NT2/D1 (cell line): ENCODE measurements around the gene CCNQ.
A peak's percentile ranks its signal among the peaks of the same experiment; 100 is the strongest.
"Not testable (repeated sequence)": the region's sequence is repeated elsewhere in the genome, so short reads cannot be mapped to it uniquely, and the experiment has no call there.

Experiments used
- DNase-seq: peaks from one replicate; pipeline ENCODE4 v3.0.0-alpha.2; 2011; ENCODE audit warnings: low read depth, low spot score
- H3K27me3 ChIP-seq: 2 replicates; pipeline ENCODE4 v1.6.0; 2011; ENCODE audit warnings: mild to moderate bottlenecking; ENCODE audit not compliant: insufficient read length, insufficient read depth
- H3K36me3 ChIP-seq: 2 replicates; pipeline ENCODE4 v1.6.1; 2011; ENCODE audit warnings: mild to moderate bottlenecking, low read length, mixed read lengths; ENCODE audit not compliant: insufficient read depth, insufficient read length
- H3K4me1 ChIP-seq: 2 replicates; pipeline ENCODE4 v1.5.1; 2011; ENCODE audit not compliant: insufficient read depth, insufficient read length
- H3K4me3 ChIP-seq: 2 replicates; pipeline ENCODE4 v1.5.1; 2011; ENCODE audit warnings: low read depth; ENCODE audit not compliant: insufficient read length
- H3K9ac ChIP-seq: 2 replicates; pipeline ENCODE4 v1.6.0; 2011; ENCODE audit warnings: low read depth; ENCODE audit not compliant: insufficient read length
- H3K9me3 ChIP-seq: 2 replicates; pipeline ENCODE4 v1.5.1; 2011; ENCODE audit warnings: mild to moderate bottlenecking, low read length; ENCODE audit not compliant: insufficient read depth
- SUZ12 ChIP-seq: IDR thresholded peaks from 2 replicates; pipeline ENCODE4 v1.6.1; 2011; ENCODE audit not compliant: insufficient read length, insufficient read depth; ENCODE audit errors: extremely low read depth
- YY1 ChIP-seq: IDR thresholded peaks from 2 replicates; pipeline ENCODE4 v1.6.1; 2011; ENCODE audit not compliant: insufficient read length, insufficient read depth
- ZNF274 ChIP-seq: IDR thresholded peaks from 2 replicates; pipeline ENCODE4 v1.6.1; 2011; ENCODE audit warnings: mild to moderate bottlenecking, low read depth, low read length

CCNQ gene

DNA sequence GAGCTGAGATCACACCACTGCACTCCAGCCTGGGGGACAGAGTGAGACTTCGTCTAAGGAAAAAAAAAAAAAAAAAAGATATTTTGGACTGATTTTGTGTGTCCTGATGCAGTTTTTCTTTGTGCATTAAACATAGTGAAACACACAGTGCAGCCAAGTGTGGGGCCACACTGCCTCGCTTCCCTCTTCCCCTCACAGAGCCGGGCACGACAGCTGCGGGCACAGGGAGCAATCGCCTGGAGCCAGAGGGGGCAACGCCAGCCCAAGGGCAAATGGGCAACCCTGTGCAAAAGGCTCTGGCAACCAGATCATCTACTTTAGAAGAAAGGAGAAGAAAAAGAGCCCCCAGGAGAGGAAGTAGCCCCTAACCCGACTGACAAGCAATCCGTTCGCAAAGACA, 13.5 kb upstream of the CCNQ start:
- no peaks in the 10 kb centered on the region for H3K4me1 ChIP-seq
- H3K9ac ChIP-seq = no peak overlapping the region
- no peaks in the 10 kb centered on the region for H3K9me3 ChIP-seq
- no peak for DNase-seq
- TF ChIP-seq SUZ12 (no peak), YY1 (no peak), ZNF274 (no peak)
- H3K4me3 ChIP-seq = no peak overlapping the region
- H3K36me3 ChIP-seq = no peaks in the 10 kb centered on the region
- peaks cover 6% of the 10 kb centered on the region for H3K27me3 ChIP-seq

DNA sequence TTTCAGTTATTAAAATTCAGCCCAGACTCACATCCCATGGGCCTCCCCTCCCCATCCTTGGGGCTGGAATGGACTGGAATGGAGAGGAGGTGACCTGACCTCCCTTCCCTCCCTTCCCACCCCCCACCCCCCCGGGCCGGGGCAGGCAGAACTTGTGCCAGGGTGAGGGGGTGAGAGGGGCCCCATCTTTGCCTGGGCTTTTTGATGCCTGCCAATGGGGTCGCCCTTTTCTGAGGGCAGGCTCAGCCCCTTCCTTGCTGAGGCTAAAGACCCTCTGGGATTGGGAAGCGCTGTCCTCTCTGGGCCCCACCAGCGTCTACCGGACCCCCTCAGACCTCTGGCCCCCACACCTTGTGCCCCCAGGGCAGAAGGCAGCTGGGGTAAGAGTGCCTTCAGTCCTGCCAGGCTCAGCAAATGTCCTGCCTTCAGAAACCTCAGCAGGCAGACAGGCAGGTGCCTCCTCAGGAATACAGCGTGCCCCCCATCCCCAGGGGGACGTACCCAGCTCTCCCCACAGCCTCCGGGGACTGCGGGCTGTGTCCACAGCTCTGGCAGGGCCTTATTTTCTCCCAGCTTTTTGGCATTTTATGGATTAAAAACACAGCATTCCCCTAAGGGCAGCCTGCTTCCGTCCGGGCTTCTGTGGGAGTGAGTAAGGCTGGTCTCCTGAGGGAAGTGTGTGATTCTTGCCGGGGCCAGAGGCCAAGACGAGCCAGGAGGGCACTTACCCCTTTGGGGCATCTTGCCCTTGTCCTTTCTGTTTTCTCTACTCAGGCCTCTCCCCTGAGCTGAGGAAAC, 12.6 kb upstream of the CCNQ start:
- Histone ChIP-seq H3K27me3 (peaks cover 6% of the 10 kb centered on the region), H3K9me3 (no peaks in the 10 kb centered on the region), H3K4me1 (no peaks in the 10 kb centered on the region), H3K9ac (no peak overlapping the region), H3K4me3 (no peak overlapping the region), H3K36me3 (no peaks in the 10 kb centered on the region)
- DNase-seq = no peak
- TF ChIP-seq YY1 (no peak), ZNF274 (no peak), SUZ12 (no peak)

DNA sequence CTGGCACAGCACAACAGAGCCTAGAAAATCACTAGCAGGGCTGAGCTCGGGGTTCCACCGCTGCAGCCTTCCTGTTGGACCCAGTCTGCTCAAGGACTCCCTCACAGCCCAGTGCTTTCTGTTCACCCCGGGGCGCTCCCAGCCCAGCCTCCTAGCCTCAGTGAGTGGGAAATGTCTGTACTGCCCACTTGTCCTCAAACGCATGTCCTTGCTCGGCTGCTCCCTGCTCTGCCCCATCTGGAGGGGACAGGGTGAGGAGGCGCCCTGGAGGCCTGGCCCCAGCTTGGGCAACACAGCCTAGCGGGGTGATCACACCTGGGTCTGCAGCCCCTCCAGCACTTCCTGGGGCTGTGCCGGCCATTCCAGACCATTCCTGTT, 11.9 kb upstream of the CCNQ start:
- Histone ChIP-seq H3K9ac (no peak overlapping the region), H3K4me3 (no peak overlapping the region), H3K36me3 (no peaks in the 10 kb centered on the region), H3K27me3 (peaks cover 6% of the 10 kb centered on the region), H3K4me1 (no peaks in the 10 kb centered on the region), H3K9me3 (no peaks in the 10 kb centered on the region)
- no peak for DNase-seq
- TF ChIP-seq SUZ12 (no peak), YY1 (no peak), ZNF274 (no peak)

DNA sequence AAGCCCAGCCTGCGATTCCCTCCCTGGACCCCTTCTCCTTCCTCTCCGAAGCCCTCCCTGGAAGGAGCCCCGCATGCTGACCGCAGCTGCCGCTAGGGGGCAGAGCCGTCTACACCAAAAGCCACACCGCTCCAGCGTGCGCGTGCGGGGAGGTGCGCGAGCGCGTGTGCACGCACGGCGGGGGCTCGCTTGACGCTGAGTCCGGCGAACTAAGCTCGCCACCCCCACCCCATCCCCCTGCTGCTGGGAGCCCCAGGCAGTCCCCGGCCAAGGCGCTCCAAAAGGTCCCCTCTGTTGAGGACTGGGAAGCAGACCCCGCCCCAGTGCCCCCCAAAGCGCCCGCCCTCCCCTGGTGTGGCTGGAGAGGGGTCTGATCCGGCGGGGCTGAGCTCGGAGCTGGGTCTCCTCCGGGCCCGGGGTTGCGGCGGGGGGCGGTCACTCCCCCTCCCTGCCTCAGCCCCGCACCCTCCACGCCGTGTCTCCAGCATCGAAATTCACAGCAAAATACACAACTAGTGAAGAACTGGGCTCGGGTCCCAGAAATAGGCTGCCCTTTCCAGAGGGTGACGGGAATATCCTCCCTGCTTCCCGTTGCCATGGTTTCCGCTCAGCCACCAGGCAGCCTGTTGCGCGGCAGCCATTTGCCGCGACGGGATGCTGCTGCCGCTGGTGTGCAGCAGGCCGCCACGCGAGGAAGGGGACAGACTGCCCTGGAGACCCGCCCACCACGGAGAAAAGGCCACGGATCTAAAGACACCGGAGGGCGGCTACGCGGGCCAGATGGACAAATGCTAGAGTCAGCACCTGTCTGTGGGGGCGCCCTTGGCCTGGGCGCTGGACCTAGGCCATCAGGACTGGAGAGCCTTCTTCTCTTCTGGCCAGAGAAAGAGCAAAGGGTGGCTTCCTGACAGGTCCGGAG, 11.2 kb upstream of the CCNQ start:
- Histone ChIP-seq H3K9ac (no peak overlapping the region), H3K4me1 (no peaks in the 10 kb centered on the region), H3K9me3 (no peaks in the 10 kb centered on the region), H3K27me3 (peaks cover 6% of the 10 kb centered on the region), H3K36me3 (no peaks in the 10 kb centered on the region), H3K4me3 (no peak overlapping the region)
- DNase-seq = peak; percentile 20
- no peak for TF ChIP-seq SUZ12
- no peak for TF ChIP-seq ZNF274
- TF ChIP-seq YY1 = no peak

DNA sequence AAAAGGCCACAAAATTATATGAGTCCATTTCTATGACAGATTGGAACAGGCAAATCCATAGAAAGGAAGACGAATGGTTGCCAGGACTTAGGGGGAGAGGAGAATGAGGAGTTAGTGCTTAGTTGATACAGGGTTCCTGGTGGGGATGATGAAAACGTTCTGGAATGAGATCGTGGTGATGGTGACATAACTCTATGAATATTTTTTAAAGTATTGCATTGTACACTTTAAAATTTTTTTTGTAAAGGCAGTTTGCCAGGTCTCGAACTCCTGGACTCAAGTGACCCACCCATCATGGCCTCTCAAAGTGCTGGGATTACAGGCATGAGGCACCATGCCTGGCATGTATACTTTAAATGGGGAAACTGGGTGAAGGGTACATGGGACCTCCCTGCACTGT, 9.9 kb upstream of the CCNQ start:
- no peaks in the 10 kb centered on the region for H3K9me3 ChIP-seq
- no peaks in the 10 kb centered on the region for H3K4me1 ChIP-seq
- H3K4me3 ChIP-seq = no peak overlapping the region
- no peaks in the 10 kb centered on the region for H3K36me3 ChIP-seq
- no peak overlapping the region for H3K9ac ChIP-seq
- TF ChIP-seq SUZ12 = no peak
- no peak for TF ChIP-seq ZNF274
- no peak for TF ChIP-seq YY1
- H3K27me3 ChIP-seq = peaks cover 6% of the 10 kb centered on the region
- no peak for DNase-seq

DNA sequence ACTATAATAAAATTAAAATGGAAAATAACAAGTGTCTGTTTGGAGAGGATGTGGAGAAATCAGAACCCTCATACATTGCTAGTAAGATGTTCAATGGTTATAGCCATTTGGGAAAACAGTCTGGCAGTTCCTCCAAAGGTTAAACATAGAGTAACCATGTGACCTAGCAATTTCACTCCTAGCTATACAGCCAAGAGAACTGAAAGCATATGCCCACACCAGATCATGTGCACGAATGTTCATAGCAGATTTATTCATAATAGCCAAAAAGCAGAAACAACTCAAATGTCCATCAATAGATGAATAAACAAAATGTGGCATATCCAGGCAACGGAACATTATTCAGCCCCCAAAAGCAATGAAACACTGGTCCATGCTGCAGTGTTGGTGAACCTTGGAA, 9.4 kb upstream of the CCNQ start:
- Histone ChIP-seq H3K27me3 (peaks cover 6% of the 10 kb centered on the region), H3K9ac (no peak overlapping the region), H3K9me3 (no peaks in the 10 kb centered on the region), H3K36me3 (no peaks in the 10 kb centered on the region), H3K4me1 (no peaks in the 10 kb centered on the region), H3K4me3 (no peak overlapping the region)
- no peak for DNase-seq
- no peak for TF ChIP-seq ZNF274
- no peak for TF ChIP-seq YY1
- no peak for TF ChIP-seq SUZ12

DNA sequence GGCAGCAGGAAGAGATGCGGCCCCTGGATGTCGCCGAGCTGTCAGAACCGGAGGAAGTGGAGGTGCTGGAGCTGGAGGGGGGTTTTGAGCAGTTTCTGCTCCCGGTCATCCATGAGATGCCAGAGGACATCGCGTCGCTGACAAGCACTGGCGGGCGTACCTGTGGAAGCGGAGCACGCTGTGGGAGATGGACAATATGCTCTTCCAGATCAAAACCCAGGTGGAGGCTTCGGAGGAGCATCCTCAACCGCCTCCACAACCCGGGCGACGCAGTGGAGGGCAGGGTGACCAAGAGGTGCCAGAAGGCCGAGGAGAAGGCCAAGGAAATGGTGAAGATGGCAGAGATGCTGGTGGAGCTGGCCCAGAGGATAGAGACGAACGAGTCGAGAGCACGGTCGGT, 7.6 kb upstream of the CCNQ start:
- H3K4me3 ChIP-seq = no peak overlapping the region
- no peak overlapping the region for H3K9ac ChIP-seq
- no peaks in the 10 kb centered on the region for H3K4me1 ChIP-seq
- no peaks in the 10 kb centered on the region for H3K9me3 ChIP-seq
- H3K27me3 ChIP-seq = peaks cover 6% of the 10 kb centered on the region
- H3K36me3 ChIP-seq = no peaks in the 10 kb centered on the region
- DNase-seq = no peak
- TF ChIP-seq ZNF274 = no peak
- no peak for TF ChIP-seq SUZ12
- no peak for TF ChIP-seq YY1

DNA sequence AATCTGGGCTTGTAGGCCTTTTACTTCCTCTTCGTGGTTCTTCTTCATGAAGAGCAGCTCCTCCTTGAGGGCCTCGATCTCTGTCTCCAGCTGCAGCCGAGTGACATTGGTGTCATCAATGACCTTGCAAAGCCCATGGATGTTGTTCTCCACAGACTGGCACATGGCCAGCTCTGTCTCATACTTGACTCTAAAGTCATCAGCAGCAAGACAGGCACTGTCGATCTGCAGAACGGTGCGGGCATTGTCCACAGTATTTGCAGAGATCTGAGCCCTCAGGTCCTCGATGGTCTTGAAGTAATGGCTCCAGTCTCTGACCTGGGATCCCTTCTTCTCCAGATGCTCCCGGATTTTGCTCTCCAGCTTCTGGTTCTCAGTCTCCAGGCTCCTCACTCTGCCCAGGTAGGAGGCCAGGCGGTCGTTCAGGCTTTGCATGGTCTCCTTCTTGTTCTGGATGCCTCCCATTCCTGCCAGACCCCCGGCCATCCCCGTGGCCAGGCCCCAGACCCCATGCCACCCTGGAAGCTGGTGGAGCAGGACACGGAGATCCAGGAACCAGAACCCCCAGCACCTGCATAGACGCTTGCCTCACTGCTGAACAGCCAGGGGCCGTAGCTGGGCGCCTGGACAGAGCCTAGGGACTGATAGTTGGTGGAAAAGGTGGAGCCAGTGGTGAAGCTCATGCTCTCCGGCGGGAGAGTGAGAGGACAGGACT, 5.9 kb upstream of the CCNQ start:
- not testable (repeated sequence) for DNase-seq, H3K27me3 ChIP-seq, H3K4me3 ChIP-seq, H3K36me3 ChIP-seq, H3K9ac ChIP-seq, H3K4me1 ChIP-seq, H3K9me3 ChIP-seq
